T-helper 2 cell (primary cell): ENCODE results near the gene ARHGAP24.

Experiments used
- DNase-seq, 5 experiments: peaks; one replicate each; pipeline versions ENCODE4 v3.0.0 to v3.0.0-alpha.2; 2012 to 2022

Gene ARHGAP24

DNA sequence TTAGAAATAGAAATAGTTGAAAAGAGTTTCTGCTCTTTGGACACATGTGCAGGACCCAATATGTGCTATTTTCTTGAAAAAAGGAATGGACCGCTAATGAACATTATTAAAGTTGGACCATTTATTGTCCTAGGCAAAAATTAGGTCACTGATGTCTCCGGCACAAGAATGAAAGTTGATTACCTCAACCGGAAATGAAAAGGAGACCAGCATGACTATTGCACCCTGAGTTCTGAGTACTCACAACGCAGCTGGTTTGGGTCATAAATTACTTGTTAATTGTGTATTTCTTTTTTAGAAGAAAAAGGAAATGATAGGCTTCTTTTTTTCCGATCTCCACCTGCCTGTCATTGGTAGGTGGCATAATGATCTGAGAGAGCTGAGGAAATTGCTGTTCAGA, 232.7 kb downstream of the ARHGAP24 start:
- DNase-seq, result no peak

DNA sequence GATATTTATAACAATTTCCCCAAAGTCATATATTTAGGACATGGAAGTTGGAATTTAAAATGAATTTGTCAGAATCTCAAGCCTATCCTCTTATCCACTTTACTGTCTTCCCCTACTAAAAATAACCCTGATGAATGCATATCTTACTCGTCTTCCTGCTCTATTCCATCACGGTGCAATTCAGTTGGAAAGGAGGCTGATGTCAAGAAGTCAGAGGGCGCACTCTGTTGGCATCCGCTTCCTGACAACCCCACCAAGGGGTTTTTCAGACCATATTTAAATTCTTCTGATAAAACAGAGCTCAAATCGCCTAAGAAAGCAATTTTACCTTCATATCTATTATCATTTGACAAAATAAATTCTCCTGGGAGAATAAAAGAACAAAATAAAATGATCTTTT, 233.5 kb downstream of the ARHGAP24 start:
- no peak for DNase-seq

DNA sequence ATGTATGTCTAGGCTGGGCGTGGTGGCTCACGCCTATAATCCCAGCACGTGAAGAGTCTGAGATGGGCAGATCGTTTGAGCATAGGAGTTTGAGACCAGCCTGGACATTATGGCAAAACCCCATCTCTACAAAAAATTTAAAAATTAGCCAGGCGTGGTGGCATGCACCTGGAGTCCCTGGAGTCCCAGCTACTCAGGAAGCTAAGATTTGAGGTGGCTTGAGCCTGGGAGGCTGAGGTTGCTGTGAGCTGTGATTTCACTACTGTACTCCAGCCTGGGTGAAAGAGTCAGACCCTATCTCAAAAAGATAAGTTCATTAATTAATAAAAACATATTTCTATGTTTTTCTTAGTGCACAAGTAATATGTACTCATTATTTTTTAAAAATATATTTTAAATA, 238.1 kb downstream of the ARHGAP24 start:
- DNase-seq, result no peak

DNA sequence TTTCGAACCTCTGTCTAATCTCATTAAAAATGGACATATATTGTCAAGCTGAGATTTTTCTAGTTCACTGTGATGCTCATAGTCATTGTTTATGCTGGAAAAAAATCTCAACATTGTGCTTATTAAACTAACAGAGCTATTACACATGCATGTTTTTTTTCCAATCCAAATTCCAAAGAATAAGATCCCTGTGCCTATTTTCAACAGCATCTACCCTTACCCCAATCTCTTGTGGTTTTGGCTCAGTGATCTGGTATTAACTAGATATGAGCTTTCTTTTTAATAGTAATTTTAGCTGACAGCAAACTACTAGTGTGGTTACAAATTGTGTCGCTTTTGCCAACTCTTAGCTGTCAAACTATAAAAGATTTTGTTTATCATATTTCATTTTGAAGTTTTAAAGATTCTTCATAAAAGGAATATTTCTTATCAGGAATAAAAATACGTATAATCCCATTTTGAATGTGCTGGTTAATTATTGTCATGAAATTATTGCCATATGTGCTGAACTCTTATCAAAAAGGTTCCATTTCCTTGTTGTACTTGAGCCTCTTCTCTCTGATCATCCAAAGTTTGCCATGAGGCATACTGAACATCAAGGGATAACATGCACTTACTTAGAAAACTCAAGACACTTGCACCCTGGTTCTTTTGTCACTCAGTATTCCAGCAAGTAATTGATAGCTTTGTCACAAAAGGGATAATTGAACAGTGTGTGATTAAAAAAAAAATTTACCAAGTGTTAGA, 241.2 kb downstream of the ARHGAP24 start:
- no peak for DNase-seq

DNA sequence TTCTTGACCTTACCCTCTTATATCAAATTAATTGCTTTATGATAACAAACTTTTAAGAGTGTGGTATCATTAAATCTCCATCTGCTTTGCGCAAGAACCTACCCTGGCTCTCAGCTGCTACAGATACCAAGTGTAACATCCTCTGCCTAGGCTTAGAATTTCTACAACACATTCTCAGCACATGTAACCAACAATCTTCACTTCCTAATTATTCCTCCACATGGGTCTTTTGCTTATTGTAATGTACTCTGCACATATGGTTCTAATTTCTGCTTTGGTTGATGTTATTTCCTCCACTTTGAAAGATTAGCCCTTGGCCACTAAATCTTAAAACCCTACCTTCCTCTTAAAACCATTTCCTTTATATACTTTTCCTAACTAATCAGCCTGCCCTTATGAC, 242.4 kb downstream of the ARHGAP24 start:
- no peak for DNase-seq

DNA sequence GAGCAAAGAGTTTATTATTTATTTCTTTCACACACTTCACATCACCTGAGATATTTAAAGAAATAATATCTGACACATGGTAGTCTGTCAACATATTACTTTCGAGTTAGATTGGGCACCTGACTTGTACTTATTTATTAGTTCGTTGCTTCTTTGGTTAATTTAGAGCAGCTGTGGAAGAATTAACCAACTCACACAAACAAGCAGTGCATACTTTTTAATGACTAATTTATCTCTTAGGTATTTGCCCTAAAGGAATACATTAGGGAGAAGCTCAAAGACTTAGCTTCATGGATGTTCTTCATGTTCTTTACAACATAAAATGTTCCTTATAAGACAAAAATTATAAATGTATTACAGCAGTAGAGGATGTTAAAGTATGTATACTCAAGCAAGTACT, 242.9 kb downstream of the ARHGAP24 start:
- no peak for DNase-seq

DNA sequence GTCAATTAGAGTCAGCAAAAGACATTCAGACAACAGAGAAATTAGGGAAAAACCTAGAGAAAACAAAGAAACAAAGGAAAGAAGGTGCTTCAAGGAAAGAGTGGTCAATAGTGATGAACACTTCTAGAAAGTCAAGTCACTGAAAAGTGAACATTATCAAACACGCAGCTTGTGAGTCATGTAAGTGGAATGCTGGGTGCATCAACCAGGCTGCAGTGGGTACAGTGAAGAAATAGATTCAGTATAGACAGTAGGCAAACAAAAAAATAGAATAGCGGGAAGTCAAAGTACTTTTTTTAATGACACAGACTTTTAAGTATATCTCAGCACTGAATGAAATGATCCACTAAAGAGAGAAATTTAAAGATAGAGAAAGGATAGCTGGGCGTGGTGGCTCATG, 245.8 kb downstream of the ARHGAP24 start:
- DNase-seq, result no peak

DNA sequence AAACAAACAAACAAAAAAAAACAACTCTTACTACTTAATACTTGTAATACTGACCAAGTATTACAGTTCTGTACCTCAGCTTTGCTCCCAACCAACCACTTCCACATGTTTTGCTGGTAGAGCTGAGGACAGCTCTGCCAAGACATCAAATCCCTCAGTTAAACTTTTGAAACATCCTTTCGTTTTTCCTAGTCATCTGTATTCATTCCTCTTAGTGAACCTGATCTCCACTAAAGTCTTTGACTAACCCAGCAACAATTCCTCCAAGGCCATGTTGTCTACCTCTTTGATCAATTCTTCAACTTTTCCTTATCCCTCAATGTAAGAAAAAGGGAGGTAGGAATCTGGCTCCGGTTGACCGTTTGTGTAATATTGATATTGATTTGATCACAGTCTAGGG, 247.5 kb downstream of the ARHGAP24 start:
- no peak for DNase-seq

DNA sequence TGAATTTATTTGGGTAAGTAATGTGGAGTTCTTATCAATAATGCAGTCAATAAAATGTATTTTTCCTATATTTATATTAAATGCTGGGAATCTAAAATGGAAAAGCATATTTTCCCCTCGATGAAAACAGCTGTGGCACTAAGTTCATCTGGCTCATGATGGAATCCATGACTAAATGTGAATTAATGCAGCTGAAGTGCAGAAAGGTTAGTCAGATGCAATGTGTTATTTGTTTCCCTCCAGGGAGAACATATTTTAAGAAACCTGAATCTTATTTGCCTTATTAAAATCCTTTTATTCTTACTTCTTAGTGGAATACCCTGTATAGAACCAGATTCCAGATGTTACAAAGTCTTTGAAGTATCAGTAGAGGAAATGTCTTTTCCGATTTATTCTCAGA, 247.9 kb downstream of the ARHGAP24 start:
- DNase-seq, result no peak

DNA sequence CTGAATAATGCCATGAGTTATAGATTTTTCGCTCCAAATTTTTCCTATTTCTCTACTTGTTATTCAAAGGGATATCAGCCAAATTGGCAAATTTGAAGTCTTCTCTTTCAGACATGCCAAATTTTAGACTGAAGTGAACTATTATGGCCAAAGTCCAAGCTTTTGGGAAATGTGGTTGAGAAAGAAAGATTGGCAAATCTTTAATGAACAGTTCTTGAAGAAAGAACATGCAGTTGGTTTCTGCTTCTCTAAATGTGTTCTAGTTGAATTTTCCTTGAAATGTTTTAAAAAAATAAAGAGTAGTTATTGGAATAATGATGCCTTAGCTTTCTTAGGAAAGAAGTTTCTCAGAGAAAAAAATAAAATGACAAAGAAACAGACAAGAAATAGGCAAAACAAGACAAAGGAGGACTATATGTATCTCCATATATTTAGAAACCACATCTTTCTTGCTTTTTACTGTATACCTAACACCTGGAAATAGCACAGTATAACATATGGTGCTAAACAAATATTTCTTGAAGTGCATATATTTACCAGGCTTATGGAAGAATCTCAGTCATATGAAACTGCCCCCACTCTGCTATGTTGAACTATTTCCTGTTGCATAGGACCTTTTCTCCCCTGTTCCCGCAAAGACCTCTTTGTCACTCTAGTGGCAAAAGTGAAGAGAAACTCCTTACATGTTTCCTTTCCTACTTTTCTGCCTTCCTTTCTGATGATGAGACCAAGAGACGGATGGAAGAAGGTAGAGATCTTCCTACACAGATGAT, 250.0 kb downstream of the ARHGAP24 start:
- DNase-seq, result no peak

DNA sequence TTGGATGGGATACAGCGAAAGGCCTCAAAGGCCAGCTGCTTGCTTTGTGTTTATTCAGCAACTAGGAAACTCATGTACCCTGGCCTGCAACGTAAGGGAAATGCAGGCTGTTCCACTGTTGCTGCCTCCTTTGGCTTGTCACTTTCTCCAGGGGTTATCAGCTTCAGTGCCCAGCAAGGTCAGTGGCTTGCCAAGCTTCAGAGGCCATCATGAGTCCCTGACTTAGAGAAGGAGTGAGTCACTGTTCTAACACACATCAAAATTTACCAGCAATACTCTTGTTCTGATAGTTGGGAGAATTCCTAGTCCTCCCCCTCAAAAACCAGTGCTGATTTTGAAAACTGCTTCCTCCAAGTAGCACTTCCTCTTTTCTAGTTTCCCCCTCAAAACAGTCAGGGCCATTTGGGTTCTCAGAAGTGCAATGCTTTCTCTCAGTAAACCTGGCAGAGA, 250.8 kb downstream of the ARHGAP24 start:
- no peak for DNase-seq

DNA sequence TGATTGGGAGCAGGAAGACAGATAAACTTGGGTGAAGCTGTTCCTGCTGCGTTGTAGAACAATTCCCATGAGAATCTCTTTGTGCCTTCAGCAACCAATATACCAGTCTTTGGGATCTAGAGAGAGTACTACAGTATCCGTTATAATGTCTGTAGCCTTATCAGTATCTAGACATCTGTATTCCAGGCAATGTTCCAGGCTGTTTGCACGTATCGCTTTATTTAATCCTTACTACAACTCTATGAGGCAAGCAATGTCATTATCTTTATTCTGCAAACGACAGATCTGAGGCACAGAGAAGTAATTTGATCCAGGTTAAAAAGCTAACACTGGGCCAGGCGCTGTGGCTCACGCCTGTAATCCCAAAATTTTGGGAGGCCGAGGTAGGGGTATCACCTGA, 251.6 kb downstream of the ARHGAP24 start:
- no peak for DNase-seq

DNA sequence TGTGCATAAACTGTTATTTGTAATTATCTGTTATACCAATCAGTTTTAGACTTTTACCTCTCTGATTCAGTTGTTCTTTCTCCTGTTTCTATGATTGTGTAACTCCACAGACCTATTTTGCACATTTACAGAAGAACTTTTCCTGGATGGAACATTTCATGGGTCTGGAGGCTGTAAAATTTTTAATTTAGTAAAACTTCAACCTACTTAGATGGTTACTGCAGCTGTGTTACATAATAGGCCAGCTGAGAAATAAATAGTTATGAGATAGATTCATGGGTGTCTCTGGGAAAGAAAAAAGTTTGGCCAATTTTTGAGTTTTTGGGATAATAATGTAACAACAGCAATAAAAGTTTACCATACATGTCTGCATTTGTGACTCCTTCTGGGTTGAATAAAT, 253.5 kb downstream of the ARHGAP24 start:
- DNase-seq, result no peak

DNA sequence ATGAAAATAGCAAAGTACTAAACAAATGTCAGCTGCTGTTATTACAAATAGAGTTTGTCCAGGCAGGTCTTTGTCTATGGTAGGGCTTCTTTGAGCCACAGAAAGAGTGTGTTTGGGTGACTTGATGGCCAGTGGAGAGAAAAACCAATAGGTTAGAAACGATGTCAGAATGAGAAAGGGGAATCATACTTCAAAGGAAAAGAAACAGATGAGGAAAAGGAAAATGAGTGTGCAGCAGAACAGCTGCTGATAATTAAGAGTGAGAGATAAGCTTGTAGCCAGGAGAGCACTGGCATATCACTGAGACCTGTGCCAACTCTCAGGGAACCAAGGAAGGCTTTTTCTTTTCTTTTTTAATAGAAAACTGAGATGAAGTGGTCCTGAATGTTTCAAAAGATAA, 257.2 kb downstream of the ARHGAP24 start:
- no peak for DNase-seq

DNA sequence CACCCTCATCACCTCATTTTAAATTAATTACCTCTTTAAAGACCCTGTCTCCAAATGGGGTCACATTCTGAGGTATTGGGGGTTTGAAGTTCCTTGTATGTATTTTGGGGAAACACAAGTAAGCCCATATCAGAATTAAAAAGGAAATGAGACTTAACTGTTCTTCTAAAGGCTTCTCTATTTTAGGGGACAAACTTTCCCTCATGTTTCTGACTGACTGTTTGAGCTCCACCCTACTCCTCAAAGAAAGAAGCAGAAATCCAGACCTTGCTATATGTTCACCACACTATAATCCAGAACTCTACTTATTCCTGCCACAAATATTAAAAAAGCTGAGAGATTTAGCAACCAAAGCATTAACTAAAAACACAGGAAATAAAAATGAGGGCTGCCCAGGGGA, 258.8 kb downstream of the ARHGAP24 start:
- no peak for DNase-seq

DNA sequence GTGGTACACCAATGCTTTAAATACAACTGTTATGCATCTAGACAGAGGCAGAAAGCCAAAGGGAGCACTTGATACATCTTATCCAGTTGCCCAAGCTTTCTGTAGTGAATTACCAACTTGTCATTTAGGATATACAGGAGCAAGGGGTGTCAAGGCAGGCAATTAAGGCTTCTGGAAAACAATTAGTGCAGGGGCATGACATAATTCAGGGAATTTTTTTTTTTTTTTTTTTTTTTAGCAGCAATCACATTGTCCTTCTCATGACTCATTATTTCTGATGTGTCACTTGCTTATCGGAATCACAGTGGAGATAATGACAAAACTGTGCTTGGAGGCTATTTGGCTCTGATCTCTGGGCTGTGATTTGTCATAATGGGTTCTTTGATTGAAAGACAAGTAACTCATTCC, 259.5 kb downstream of the ARHGAP24 start:
- DNase-seq, result no peak

DNA sequence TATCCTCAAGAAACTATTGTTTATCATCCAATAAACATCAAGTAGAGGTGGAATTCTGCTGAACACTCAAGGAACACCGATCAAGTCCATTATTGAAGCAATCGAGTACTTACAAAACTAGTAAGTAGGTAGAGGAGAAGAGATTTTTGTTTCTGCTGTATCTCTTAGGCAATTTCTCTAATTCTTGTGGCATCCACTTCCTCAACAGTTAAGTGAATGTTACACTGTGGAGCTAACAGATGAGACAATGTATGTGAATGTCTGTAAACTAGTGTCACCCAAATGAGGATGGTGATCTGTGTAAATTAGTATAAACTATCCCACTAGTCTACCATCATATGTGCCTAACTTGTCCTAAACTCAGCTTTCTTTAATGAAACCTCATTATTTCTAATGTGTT, 261.6 kb downstream of the ARHGAP24 start:
- DNase-seq, result no peak

DNA sequence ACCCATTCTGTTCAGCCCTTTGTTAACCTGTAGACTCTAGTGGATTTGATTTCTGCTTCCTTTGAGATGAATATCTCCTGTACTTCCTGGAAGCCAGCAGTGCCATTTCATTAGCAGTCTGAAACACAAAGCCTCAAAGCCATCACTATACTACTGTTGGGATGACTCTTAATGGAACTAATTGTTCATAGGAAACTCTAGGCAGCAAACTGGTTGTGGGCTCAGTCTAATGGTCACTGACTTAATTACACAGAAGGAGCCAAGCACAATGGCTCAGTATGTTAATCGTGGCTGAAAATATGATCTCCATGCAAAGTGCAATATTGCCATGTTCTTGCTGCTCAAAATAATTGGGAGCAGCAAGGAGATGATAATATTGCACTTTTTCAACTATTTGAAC, 262.3 kb downstream of the ARHGAP24 start:
- no peak for DNase-seq

DNA sequence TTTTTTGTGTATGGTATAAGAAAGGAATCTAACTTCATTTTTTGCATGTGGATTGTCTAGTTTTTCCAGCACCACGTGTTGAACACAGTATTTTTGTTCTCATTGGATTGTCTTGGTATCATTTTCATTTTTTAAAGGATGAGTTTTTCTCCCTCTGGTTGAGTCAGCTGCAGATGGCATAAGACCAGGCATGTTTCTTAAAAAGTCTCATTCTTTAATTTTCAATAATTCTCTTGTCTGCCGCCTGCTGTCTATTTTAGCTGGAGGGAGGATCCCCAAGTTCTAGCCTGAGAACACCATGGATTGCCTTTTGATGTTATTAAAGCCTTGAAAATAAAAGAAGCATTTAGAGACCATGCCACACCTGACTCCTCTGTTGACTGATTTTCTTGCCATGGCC, 263.8 kb downstream of the ARHGAP24 start:
- DNase-seq, result no peak

DNA sequence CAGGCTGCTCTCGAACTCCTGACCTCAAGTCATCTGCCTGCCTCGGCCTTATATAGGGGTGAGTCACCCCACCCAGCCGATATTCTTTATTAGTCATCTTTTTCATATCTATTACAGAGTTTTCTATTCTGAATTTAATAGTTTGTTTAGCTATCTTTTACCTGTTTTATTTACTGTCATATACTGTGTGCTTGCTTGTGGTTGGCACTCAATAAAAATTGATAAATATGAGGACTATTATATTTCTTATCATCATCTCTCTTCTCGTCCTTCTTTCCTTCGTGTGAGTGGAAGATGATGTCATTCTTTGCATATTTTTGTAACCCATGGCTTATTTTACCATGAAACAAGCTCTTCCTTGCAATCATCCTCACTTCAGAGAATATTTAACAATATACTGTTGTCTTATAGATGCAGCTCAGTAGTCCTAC, 265.5 kb downstream of the ARHGAP24 start:
- no peak for DNase-seq

DNA sequence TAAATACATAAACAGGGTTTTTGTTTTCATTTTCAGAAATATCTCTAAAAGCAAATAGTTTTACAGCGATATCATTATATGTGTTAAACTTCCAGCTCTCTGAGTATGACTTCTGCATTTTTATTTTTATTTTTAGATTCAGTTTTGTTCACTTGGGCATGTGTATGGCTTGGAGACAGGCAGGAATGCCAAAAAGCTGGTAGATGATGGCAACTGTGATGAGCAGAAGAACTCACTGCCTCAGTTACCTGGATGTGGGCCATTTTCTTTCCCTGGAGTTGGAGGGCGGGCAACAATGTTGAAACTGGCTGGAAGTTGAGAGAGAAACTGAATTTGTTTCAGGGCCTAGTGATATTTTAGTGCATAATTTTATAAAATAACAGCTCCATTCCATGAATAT, 266.4 kb downstream of the ARHGAP24 start:
- no peak for DNase-seq

DNA sequence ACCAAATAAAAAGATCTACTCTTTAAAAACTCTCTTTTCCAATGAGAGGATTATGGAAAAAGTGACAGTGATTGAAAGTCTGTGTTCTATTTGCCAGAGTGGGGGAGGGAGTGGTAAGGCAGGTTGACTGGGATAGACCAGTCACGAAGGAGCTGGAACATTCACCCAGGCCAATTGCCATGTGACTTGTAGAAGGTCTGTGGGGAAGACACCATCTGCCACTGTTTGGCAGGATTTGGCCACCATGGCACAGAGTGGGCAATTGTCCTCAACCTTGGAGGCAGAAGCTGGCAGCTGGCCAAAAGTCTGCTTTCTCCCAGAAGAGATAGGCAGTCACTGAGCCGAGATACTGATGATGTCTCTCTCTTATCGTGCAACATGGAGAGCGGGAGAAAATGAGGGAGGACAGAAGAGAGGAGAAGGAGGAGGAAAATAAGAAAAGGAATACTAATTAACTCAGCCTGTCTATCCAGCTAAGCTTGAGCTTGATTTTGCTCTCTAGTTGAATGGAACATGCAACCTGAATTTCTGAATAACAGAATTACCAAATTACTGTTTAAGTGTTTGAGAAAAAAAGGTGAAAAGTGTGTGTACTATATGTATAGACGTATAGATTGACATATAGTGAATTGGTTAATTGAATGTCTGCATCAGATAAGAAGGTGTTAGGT, 267.1 kb downstream of the ARHGAP24 start:
- no peak for DNase-seq

DNA sequence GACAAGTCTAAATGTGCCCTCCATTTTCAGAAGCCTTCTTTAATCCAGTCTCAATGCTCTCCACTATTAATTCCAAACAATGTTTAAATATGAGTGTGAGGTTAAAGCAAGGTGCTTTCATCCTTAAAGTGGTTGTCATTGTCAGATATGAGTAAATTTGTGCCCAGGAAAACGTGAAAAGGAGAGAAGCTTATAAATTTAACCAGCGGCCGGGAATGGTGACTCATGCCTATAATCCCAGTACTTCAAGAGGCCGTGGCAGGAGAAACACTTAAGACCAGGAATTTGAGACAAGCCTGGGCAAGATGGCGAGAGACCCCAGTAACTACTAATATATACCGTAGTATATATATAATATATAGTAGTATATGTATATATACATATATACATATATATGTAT, 270.0 kb downstream of the ARHGAP24 start:
- DNase-seq, result no peak

DNA sequence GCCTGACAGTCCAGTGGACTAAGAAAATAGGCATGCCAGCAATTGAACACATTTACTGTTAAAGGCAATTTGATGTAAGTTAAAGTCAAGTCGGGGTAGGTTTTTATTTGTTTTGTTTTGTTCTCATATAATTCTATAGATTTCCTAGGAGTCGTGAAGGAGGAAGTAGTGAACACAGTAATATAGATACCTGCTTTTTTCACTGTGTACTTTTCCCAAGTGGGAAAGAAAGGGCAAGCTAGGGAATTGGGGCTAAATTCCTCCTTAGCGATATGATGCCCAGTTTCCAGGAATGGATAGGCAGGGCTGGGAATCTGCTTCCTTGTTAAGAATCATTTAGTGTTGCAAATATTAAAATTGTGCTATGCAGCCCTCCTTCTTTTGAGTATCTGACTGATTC, 271.0 kb downstream of the ARHGAP24 start:
- no peak for DNase-seq
